Measurements from ENCODE around the gene MS4A6E.
"Not testable (repeated sequence)": the region's sequence is repeated elsewhere in the genome, so short reads cannot be mapped to it uniquely, and the experiment has no call there.

The MS4A6E gene

DNA sequence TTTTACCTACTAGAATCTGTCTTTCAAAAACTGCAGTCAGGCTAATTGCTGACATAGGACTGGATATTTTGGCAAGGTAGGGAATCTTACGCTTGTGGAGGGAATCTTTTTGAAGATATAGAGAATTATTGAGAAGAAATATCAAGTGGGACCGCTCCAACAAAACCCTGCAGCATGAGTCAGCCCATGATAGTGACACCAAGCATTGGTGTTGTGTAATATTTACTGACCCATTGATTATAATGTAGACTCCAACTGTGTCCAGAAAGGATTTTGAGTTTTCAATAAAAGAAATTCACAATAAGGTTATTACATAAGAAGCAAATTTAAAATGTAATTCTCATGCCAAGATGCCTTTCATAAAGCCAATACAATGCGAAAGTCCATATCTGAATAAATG is 25.9 kb upstream of the MS4A6E start:
- ChIA-PET POLR2A (no interaction called here), CTCF (no interaction called here)
- TF ChIP-seq ZNF223 (tag by site-specific recombination; IDR thresholded peaks at IDR 0.05) (no peak), ZNF335 (tag by site-specific recombination; conservative IDR thresholded peaks at IDR 0.05) (no peak), SP3 (tag by site-specific recombination; IDR thresholded peaks at IDR 0.05) (no peak), ZNF133 (tag by site-specific recombination; IDR thresholded peaks at IDR 0.05) (no peak), ZNF600 (tag by site-specific recombination; IDR thresholded peaks at IDR 0.05) (no peak), ZNF184 (tag by site-specific recombination; IDR thresholded peaks at IDR 0.05) (no peak), ZNF169 (tag by site-specific recombination; IDR thresholded peaks at IDR 0.05) (no peak), ZNF10 (tag by site-specific recombination; IDR thresholded peaks at IDR 0.05) (no peak), PATZ1 (tag by site-specific recombination; IDR thresholded peaks at IDR 0.05) (no peak), ZNF510 (tag by site-specific recombination; IDR thresholded peaks at IDR 0.05; ENCODE audit: insufficient replicate concordance) (no peak), ZNF843 (tag by site-specific recombination; IDR thresholded peaks at IDR 0.05) (no peak), ZNF776 (tag by site-specific recombination; IDR thresholded peaks at IDR 0.05; ENCODE audit: borderline replicate concordance) (no peak), ZNF404 (tag by site-specific recombination; IDR thresholded peaks at IDR 0.05) (no peak), GLI4 (tag by site-specific recombination; IDR thresholded peaks at IDR 0.05) (no peak), EGR2 (tag by site-specific recombination; IDR thresholded peaks at IDR 0.05; ENCODE audit: low read depth) (no peak), ZNF777 (tag by site-specific recombination; IDR thresholded peaks at IDR 0.05; ENCODE audit: borderline replicate concordance) (no peak), ZNF792 (tag by site-specific recombination; IDR thresholded peaks at IDR 0.05) (no peak), PRDM1 (tag by site-specific recombination; IDR thresholded peaks at IDR 0.05) (no peak), ZNF23 (tag by site-specific recombination; IDR thresholded peaks at IDR 0.05; ENCODE audit: borderline replicate concordance) (no peak)
- H3K27ac ChIP-seq (ENCODE audit: extremely low read depth, low read depth, low read length), result no peak overlapping the region
- H3K9me3 ChIP-seq (ENCODE audit: control insufficient read depth, insufficient read depth, low read depth, low read length), result no peaks in the 10 kb centered on the region
- H3K4me3 ChIP-seq (ENCODE audit: low read depth, low read length), result no peak overlapping the region
- H3K36me3 ChIP-seq (ENCODE audit: control insufficient read depth in 2 of 2, insufficient read depth in 1 of 2, low read length in 2 of 2), result no peaks in the 10 kb centered on the region
- no peaks in the 10 kb centered on the region for H3K4me1 ChIP-seq (ENCODE audit: control insufficient read depth, insufficient read depth, low read length)

DNA sequence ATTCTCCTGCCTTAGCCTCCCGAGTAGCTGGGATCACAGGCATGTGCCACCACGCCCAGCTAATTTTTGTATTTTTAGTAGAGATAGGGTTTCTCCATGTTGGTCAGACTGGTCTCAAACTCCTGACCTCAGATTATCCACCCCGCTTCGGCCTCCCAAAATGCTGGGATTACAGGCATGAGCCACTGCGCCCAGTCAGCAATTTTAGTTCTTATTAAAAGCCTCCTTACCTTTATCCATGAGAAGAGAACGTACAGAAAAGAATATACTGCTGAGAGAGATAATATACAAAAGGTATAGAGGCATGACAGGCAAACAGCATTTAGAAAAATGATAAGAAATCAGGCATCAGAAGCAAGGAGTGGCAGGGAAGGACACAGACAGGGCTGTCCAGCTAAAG is 25.2 kb upstream of the MS4A6E start:
- CTCF ChIA-PET; POLR2A ChIA-PET; H3K9me3 ChIP-seq (ENCODE audit: control insufficient read depth, insufficient read depth, low read depth, low read length); H3K4me1 ChIP-seq (ENCODE audit: control insufficient read depth, insufficient read depth, low read length); H3K27ac ChIP-seq (ENCODE audit: extremely low read depth, low read depth, low read length); H3K36me3 ChIP-seq (ENCODE audit: control insufficient read depth in 2 of 2, insufficient read depth in 1 of 2, low read length in 2 of 2); H3K4me3 ChIP-seq (ENCODE audit: low read depth, low read length): not testable (repeated sequence)

DNA sequence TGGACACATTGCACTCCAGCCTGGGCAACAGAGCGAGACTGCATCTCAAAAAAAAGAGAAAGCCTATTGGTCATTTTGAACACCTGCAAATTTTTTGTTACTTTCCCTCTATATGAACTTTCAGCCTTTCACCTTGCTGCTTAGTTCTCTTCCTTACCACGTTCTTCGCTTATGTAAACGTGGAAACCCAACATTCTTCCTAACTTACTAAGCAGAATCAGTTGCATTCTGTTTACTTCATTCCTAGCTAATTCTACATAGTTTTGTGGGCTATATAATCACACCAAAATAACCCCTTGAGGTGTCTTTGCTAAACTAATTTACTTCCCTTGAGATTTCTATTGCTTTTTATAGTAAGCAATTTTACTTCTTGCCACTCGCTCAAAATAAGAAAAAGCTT is 23.4 kb upstream of the MS4A6E start:
- no peak overlapping the region for H3K4me3 ChIP-seq (ENCODE audit: low read depth, low read length)
- H3K36me3 ChIP-seq (ENCODE audit: control insufficient read depth in 2 of 2, insufficient read depth in 1 of 2, low read length in 2 of 2), result no peaks in the 10 kb centered on the region
- no peaks in the 10 kb centered on the region for H3K9me3 ChIP-seq (ENCODE audit: control insufficient read depth, insufficient read depth, low read depth, low read length)
- CTCF ChIA-PET, result interaction anchor here (1.0 to 1.5 kb wide), 2 partner anchors 11 to 31 kb away, joined by 3 read pairs; no protein-coding TSS in a partner anchor
- TF ChIP-seq ZNF645 (tag by site-specific recombination; IDR thresholded peaks at IDR 0.05), result no peak
- TF ChIP-seq HOXA7 (CRISPR knock-in tag; IDR thresholded peaks at IDR 0.05; ENCODE audit: borderline replicate concordance), result no peak
- no peak for TF ChIP-seq ZNF623 (tag by site-specific recombination; IDR thresholded peaks at IDR 0.05)
- TF ChIP-seq ZNF626 (tag by site-specific recombination; IDR thresholded peaks at IDR 0.05), result no peak
- no peak for TF ChIP-seq ZNF112 (tag by site-specific recombination; IDR thresholded peaks at IDR 0.05)
- TF ChIP-seq ZNF394 (tag by site-specific recombination; IDR thresholded peaks at IDR 0.05; ENCODE audit: borderline replicate concordance), result no peak
- TF ChIP-seq ZNF629 (tag by site-specific recombination; IDR thresholded peaks at IDR 0.05), result no peak
- no peak overlapping the region for H3K27ac ChIP-seq (ENCODE audit: extremely low read depth, low read depth, low read length)
- no peaks in the 10 kb centered on the region for H3K4me1 ChIP-seq (ENCODE audit: control insufficient read depth, insufficient read depth, low read length)
- POLR2A ChIA-PET, result no interaction called here

Data from HEK293 (cell line).